Activated T-cell treated with anti-CD3 and anti-CD28 coated beads, Interleukin-2, amount 50 U/mL, for 4 hours (primary cell): Measurements from ENCODE around the gene FYN. TPM values are rescaled to one million over a fixed set of nuclear protein-coding genes. Genes with fewer than 3 reads are reported as not detected.
A peak's percentile ranks its signal among the peaks of the same experiment; 100 is the strongest.

Experiments used
- ATAC-seq, 2 donors: fragments of 200-7000 bp; cut with Tn5 transposase; one replicate each; pipeline ENCODE4 v1.10.0; 2021
- DNase-seq: peaks from one replicate; pipeline ENCODE4 v3.0.0-alpha.2; 2020
- H3K27me3 Mint-ChIP-seq: one replicate; pipeline ENCODE4 v1.8.0; 2021; ENCODE audit warnings: low read depth, mixed read lengths
- H3K36me3 Mint-ChIP-seq: one replicate; pipeline ENCODE4 v1.8.0; 2022; ENCODE audit warnings: mixed read lengths; ENCODE audit not compliant: insufficient read depth
- H3K4me1 Mint-ChIP-seq: one replicate; pipeline ENCODE4 v1.8.0; 2021; ENCODE audit warnings: low read depth, mixed read lengths
- H3K4me3 Mint-ChIP-seq: one replicate; pipeline ENCODE4 v1.8.0; 2021; ENCODE audit warnings: mild to moderate bottlenecking, moderate library complexity, mixed read lengths
- H3K9me3 Mint-ChIP-seq: one replicate; pipeline ENCODE4 v1.8.0; 2021; ENCODE audit warnings: mixed read lengths
- total RNA-seq, 3 donors: library from RNA; stranded (reverse); gene quantifications; one replicate each; pipeline ENCODE4 v1.2.1, GENCODE V29; 2021

FYN gene
- total RNA-seq, 3 donors from 2014 or later = 481 to 505 (median 485) TPM

DNA sequence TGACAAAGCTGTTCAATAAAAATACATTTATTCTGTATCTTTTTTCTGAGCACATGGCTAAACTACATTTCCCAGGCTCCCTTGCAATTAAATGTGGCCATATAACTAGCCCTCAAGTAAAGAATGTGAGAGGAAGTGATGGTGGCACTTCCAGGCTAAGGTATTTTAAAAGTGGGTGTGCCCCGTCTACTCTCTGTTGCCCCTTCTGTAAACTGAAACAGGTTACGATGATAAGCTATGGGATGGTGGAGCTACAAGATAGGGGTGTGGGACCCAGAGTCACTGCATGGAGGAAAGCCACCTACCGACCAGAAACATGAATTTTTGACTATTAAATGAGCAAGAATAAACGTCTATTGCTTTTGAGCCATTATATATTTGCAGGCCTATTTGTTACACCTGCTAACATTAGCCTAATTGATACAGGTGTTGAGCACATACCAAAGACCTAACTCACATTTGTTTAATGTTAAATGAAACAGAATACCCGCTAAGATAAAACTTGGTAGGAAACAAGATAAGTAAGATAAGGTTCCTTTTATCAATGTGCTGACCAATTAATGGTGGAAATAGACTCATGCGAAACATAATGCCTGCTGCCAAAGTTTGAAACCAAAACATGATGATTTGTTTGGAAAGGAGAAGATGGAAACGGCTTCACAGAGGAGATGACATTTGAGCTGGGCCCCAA lies 3.1 kb downstream of the FYN start:
- H3K9me3 Mint-ChIP-seq = no peaks in the 10 kb centered on the region
- H3K4me3 Mint-ChIP-seq = peak overlapping the region; percentile 98
- peaks cover 33% of the 10 kb centered on the region for H3K36me3 Mint-ChIP-seq
- H3K4me1 Mint-ChIP-seq = peaks cover 64% of the 10 kb centered on the region
- H3K27me3 Mint-ChIP-seq = no peaks in the 10 kb centered on the region
- ATAC-seq (no peak), DNase-seq (no peak)

DNA sequence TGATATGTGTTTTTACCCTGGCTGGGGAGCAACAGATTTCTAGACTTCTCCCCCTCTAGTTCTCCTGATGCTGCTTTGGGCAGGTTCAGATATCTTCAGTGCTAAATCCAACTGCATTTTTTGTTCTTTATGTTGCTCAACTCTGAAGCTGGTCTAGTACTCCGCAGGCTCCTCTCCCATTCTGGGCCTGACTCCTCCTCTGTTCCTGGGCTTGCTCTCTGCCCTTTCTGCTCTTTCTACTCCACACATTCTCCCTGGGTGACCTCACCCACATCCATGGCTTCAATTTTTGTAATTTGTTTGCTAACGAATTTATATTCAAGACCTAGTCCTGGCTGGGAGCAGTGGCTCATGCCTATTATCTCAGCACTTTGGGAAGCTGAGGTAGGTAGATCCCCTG lies 6.4 kb downstream of the FYN start:
- DNase-seq = no peak
- no peak for ATAC-seq
- Mint-ChIP-seq H3K4me1 (peaks cover 84% of the 10 kb centered on the region), H3K4me3 (peak overlapping the region; percentile 98), H3K36me3 (peaks cover 42% of the 10 kb centered on the region), H3K27me3 (no peaks in the 10 kb centered on the region), H3K9me3 (no peaks in the 10 kb centered on the region)

DNA sequence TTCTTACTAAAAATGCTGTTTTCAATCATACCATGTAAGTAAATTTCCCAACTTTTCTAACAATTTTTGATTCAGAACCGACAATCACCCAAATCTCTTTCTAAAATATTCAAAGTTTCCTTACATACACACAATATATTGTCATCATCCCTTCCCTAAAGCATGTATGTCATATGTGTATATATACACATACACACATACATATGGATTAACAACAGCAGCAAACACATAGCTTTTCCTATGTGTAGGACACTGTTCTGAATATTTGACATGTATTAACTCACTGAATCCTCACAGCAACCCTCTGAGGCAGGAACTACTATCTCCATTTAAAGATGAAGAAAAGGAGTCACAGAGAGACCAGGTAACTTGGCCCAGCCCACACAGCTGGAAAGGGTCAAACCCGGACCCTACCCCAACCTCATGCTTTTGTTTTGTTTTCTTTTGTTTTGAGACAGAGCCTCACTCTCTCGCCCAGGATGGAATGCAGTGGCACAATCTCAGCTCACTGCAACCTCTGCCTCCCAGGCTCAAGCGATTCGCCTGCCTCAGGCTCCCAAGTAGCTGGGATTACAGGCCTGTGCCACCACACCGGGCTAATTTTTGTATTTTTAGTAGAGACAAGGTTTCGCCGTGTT lies 7.2 kb downstream of the FYN start:
- peak; percentile 42 for ATAC-seq
- Mint-ChIP-seq H3K27me3 (no peaks in the 10 kb centered on the region), H3K4me3 (peak overlapping the region; percentile 98), H3K36me3 (peaks cover 45% of the 10 kb centered on the region), H3K4me1 (peaks cover 92% of the 10 kb centered on the region), H3K9me3 (no peaks in the 10 kb centered on the region)
- DNase-seq = no peak

DNA sequence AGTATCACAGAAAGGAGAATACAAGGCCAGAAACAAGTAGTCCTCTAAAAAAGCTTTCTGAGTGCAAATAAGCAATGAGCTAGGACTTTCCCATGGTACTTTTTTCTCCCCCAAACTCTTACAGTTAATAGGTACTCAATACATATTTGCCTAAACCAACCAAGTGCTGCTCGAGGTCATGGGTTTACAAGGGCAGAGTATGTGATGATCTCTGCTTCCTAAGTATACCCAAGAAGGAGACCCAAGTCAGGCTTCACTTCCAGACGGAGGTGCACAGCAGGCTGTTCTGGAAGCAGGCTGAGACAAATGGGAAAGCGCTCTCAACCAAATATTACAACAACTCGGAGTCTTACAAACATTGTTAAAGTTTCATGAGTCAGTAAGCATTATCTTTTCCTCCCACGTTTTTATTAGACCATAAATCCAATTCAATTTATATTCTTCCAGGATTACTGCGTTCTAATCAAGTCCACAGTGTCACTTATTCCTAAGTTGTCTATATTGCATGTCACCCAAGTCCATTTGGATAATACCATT lies 8.1 kb downstream of the FYN start:
- H3K4me1 Mint-ChIP-seq = peaks cover 96% of the 10 kb centered on the region
- H3K9me3 Mint-ChIP-seq = no peaks in the 10 kb centered on the region
- DNase-seq (no peak), ATAC-seq (no peak)
- peak overlapping the region; percentile 98 for H3K4me3 Mint-ChIP-seq
- H3K36me3 Mint-ChIP-seq = peaks cover 48% of the 10 kb centered on the region
- H3K27me3 Mint-ChIP-seq = no peaks in the 10 kb centered on the region

DNA sequence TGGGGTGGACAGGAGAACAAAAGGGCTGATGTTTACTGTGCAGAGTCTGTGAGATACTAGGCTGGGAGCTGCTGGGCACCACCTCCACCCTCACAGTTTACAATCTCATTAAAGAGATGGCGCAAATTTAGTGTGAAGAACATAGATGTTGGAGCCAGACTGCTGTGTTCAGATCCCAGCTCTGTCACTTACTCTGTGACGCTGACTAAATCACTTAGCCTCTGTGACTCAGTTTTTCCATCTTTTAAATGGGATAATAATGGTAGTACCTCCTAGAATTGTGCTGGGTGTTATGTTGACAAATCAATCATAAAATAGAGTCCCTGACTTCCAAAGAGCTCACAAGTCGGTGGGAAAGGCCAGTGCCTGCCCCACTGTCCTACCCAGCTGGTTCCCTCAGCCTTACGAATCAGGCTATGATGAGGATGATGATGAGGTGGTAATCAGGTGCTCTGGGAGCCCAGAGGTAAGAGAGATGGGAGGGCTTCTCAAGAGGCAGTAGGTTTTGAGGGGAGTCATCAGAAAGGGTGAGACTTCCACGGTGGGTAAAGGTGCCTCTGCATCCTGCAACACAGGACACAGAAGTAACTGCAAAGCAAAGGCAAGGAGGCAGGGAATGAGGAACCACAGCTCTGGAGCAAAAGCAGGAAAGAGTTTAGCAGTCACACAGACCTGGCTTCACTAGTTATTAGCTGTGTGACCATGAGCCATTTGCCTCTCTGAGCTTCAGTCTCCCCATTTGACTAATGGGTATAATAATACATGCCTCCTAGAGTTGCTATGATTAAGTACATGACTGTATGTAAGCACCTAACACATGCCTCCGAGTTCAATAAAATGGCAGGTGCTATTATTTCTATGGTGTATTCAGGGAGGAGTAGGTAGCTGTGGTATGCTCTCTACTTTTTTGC lies 8.9 kb downstream of the FYN start:
- H3K4me3 Mint-ChIP-seq = peak overlapping the region; percentile 98
- peak in 1 of 2 donors; percentile 21 for ATAC-seq
- H3K4me1 Mint-ChIP-seq = peaks cover 96% of the 10 kb centered on the region
- H3K36me3 Mint-ChIP-seq = peaks cover 47% of the 10 kb centered on the region
- no peaks in the 10 kb centered on the region for H3K27me3 Mint-ChIP-seq
- no peaks in the 10 kb centered on the region for H3K9me3 Mint-ChIP-seq
- no peak for DNase-seq

DNA sequence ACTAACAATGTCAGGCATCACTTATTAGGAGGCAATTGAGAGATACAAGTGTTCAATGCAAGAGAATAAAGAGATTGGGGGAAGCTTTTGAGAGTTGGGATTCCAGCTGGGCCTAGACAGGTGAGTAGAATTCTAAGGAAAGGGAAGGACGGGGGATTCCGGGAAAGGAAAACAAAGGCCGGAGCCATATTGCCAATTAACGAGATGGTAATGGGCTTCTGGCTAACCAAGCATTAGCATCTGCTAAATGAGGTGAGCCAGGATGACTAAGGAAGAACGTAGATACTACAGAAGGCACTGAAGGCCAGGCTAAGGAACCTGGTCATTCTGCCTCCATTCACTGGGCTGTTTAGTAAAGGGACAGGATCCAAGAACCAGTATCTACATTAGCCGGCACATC lies 10.5 kb downstream of the FYN start:
- Mint-ChIP-seq H3K36me3 (peaks cover 47% of the 10 kb centered on the region), H3K9me3 (no peaks in the 10 kb centered on the region), H3K4me1 (peaks cover 97% of the 10 kb centered on the region), H3K4me3 (no peak overlapping the region), H3K27me3 (no peaks in the 10 kb centered on the region)
- no peak for DNase-seq
- no peak for ATAC-seq

DNA sequence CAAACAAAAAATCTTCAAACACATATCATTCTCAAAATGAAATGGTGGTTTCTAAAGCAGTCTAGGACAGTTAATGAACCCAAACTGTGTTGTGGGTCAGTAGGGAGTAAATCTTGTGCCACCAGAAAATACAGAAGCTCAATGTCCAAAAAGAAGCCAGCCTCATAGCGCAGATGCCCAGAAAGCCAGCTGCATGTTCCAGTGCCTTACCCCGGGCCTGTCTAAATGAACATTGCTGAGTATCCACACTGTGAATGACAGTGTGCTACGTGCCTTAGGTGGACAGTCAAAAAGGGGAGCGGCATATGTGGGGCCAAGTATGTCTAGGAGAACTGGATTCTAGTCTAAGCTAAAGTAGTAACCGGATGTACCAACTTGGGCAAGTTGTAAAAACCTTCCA lies 10.9 kb downstream of the FYN start:
- H3K36me3 Mint-ChIP-seq = peaks cover 42% of the 10 kb centered on the region
- peaks cover 97% of the 10 kb centered on the region for H3K4me1 Mint-ChIP-seq
- peak overlapping the region; percentile 2 for H3K4me3 Mint-ChIP-seq
- ATAC-seq (no peak), DNase-seq (no peak)
- no peaks in the 10 kb centered on the region for H3K27me3 Mint-ChIP-seq
- no peaks in the 10 kb centered on the region for H3K9me3 Mint-ChIP-seq

DNA sequence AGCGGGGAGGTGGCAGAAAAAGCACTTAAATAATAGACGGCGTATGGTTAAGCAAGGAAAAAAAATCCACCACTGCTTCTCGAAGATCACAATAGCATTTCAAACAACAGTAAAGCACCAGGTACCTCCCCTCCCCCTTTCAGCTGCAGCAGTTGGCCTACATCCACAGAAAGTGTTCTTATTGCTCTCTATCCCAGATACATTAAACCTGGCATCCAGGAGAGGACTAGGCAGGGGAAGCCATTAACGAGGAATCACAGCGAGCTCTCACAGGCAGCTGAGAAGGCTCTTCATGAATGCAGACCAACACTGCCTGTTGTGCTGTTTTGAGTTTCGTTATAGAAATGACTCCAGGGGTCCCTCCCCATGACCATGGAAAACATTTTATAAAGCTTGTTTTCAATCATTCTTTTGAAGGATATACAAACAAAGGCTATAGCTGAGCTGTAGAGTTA lies 11.8 kb downstream of the FYN start:
- Mint-ChIP-seq H3K4me1 (peaks cover 98% of the 10 kb centered on the region), H3K27me3 (no peaks in the 10 kb centered on the region), H3K9me3 (no peaks in the 10 kb centered on the region), H3K4me3 (peak overlapping the region; percentile 66), H3K36me3 (peaks cover 44% of the 10 kb centered on the region)
- DNase-seq = no peak
- peak; percentile 11 to 20 for ATAC-seq

DNA sequence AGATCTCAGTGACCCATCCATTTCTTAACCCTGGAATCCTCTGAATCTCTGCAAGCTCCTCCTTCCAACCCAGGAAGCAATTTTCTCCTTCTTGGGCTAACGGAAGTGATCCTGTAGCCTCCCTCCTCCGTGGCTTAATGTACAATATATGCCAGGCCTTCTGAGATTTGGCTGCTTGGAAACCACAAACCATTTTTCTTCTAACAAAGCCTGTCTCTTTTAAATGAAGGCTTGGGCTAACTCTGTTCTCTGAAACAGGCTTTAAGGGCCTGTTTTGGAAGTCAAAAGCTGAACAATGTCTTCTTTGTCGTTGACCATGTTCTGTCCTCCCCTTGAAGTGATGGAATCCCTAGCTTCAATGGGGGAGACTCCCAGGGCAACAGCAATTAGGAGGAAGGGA lies 14.9 kb downstream of the FYN start:
- Mint-ChIP-seq H3K27me3 (no peaks in the 10 kb centered on the region), H3K4me3 (peak overlapping the region; percentile 62), H3K4me1 (peaks cover 96% of the 10 kb centered on the region), H3K36me3 (peaks cover 37% of the 10 kb centered on the region), H3K9me3 (no peaks in the 10 kb centered on the region)
- ATAC-seq (no peak), DNase-seq (no peak)

DNA sequence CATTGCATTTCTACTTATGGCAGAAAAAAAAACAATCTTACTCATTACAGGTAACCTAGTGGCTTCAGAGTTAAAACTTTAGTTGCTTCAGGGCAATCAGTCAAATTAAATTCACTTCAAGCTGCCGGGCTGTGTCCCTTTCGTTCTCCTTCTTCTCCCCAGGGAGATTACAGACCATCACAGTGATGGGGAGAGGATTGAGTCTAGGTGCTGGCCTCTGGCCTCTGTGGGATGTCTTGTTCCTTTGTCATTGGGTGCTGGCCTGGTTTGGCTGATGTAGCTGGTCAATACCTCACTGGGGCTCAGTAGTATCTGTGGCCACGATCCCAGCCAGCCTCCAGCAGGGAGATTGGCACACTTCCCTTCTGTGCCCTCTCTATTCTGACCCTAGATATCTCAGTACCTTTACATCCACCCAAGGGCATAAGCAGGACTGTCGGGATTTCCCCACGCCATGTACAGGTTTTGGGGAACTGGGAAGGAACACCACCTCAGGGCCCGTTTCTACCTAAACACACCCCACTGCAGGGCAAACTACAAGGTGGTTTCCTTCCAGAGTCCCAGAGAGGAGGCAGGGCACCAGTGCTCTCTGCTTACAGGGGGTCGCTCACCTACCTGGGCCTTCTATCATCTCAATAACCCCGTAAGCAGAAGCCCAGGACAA lies 15.4 kb downstream of the FYN start:
- DNase-seq (no peak), ATAC-seq (peak in 1 of 2 donors; percentile 6)
- Mint-ChIP-seq H3K36me3 (peaks cover 40% of the 10 kb centered on the region), H3K4me3 (peak overlapping the region; percentile 62), H3K4me1 (peaks cover 96% of the 10 kb centered on the region), H3K9me3 (no peaks in the 10 kb centered on the region), H3K27me3 (no peaks in the 10 kb centered on the region)

DNA sequence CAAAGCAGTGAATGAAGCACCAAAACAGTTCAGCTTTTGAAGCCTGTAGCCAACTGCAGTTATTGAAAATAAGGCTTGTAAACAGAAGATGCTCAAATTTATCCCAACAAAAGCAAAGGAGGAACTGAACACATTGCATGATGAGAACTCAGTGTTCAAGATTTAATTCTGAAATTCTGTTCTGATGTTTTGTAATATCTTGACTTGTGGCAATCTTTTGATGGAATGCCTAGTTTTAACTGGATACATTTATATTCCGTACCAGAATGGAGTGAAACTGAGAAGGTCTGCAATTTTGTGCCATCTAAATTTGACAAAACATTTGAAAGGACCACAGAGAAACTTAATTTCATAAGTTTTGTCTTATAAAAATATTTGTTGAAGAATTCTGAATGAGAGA lies 17.5 kb downstream of the FYN start:
- DNase-seq = no peak
- peaks cover 41% of the 10 kb centered on the region for H3K36me3 Mint-ChIP-seq
- peaks cover 96% of the 10 kb centered on the region for H3K4me1 Mint-ChIP-seq
- no peaks in the 10 kb centered on the region for H3K9me3 Mint-ChIP-seq
- no peak for ATAC-seq
- H3K27me3 Mint-ChIP-seq = no peaks in the 10 kb centered on the region
- H3K4me3 Mint-ChIP-seq = peak overlapping the region; percentile 2

DNA sequence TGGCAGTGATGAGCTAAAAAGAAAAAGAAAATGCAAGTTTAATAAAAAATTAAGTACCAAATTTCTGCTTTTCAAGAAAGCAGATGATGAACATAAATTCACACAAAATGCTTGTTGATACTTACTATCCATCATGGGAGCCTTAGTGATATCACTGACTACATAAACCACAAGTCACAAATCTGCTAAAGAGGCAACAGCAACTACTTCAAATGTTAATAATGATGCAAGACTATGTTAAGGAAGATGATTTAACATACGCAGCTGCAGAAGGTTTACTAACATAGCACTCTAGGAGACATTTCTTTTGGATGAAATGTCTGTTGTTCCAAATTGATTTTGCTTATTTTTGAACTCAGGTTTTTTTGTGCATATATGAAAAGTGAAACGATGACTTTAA lies 18.6 kb downstream of the FYN start:
- peaks cover 43% of the 10 kb centered on the region for H3K36me3 Mint-ChIP-seq
- ATAC-seq = no peak

DNA sequence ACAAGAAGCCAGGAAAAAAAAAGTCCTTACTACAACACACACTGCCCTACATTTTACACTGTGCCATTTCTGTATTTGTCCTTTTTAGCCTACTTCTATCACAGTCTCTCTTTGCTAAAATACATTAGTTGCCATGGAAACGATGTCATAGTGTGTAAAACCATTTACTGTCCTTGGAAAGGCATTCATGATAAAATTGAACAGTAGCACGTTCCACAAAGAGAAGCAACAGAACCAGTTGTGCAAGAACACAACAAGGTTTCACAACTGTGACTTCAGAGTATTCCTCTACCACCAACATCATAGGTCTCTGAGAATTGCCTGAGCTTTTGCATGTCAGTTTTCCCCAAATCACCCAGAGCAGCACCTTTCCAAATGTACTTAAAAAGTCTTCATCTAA lies 20.5 kb downstream of the FYN start:
- Mint-ChIP-seq H3K9me3 (no peaks in the 10 kb centered on the region), H3K27me3 (no peaks in the 10 kb centered on the region), H3K4me1 (peaks cover 86% of the 10 kb centered on the region), H3K4me3 (no peak overlapping the region), H3K36me3 (peaks cover 41% of the 10 kb centered on the region)
- no peak for DNase-seq
- ATAC-seq = no peak

More for the DNA sequence above, 18.6 kb downstream of the FYN start:
- Mint-ChIP-seq H3K4me1 (peaks cover 96% of the 10 kb centered on the region), H3K9me3 (no peaks in the 10 kb centered on the region), H3K27me3 (no peaks in the 10 kb centered on the region), H3K4me3 (no peak overlapping the region)
- DNase-seq = no peak
